H1 (cell line): ENCODE results near the gene CARM1. TPM values are rescaled to one million over a fixed set of nuclear protein-coding genes. Genes with fewer than 3 reads are reported as not detected.
"Not testable (repeated sequence)": the region's sequence is repeated elsewhere in the genome, so short reads cannot be mapped to it uniquely, and the experiment has no call there.

Experiments used
- CTCF ChIA-PET: fragments of 300-600 bp; sonication (Branson Sonifier 250); formaldehyde crosslinking; loops from one replicate; lab custom pipeline; 2021; ENCODE audit not compliant: partially characterized antibody; lab: Charles Lee
- POLR2A ChIA-PET: fragments of 300-600 bp; sonication (Branson Sonifier 250); formaldehyde crosslinking; loops from one replicate; lab custom pipeline; 2021; ENCODE audit warnings: inconsistent platforms; ENCODE audit not compliant: partially characterized antibody; lab: Charles Lee
- DNase-seq, 2 experiments: peaks; one replicate each; pipeline versions ENCODE4 v3.0.0 to v3.0.0-alpha.2; 2010 to 2022; ENCODE audit warnings: low spot score in 2 of 2, low read depth in 1 of 2, mixed read lengths in 1 of 2
- FAIRE-seq: peaks from 2 replicates; lab custom pipeline; 2011; peaks lifted over from hg19 to GRCh38; lab: Jason Lieb, UNC
- H2AFZ ChIP-seq: 2 replicates; pipeline ENCODE4 v1.8.1; 2012; ENCODE audit warnings: low read length, inconsistent platforms
- H2AK5ac ChIP-seq: 2 replicates; pipeline ENCODE4 v1.6.1; 2013; ENCODE audit warnings: low read depth, low read length
- H2BK120ac ChIP-seq: replicated peaks from 2 replicates; pipeline ENCODE3; 2013; ENCODE audit warnings: low read depth, low read length, inconsistent platforms
- H2BK12ac ChIP-seq: 2 replicates; pipeline ENCODE4 v1.6.1; 2013; ENCODE audit warnings: low read depth, low read length
- H2BK15ac ChIP-seq: 2 replicates; pipeline ENCODE4 v1.6.1; 2013; ENCODE audit warnings: low read length
- H2BK20ac ChIP-seq: 2 replicates; pipeline ENCODE4 v1.6.1; 2013; ENCODE audit warnings: low read length
- H2BK5ac ChIP-seq: 2 replicates; pipeline ENCODE4 v1.6.1; 2013; ENCODE audit warnings: low read depth, low read length
- H3K14ac ChIP-seq: 2 replicates; pipeline ENCODE4 v1.6.1; 2013; ENCODE audit warnings: inconsistent platforms; ENCODE audit not compliant: insufficient read length
- H3K18ac ChIP-seq: 2 replicates; pipeline ENCODE4 v1.6.1; 2013; ENCODE audit warnings: low read length; ENCODE audit errors: extremely low read depth
- H3K23ac ChIP-seq: 2 replicates; pipeline ENCODE4 v1.6.1; 2013; ENCODE audit warnings: inconsistent platforms; ENCODE audit not compliant: insufficient read length
- H3K23me2 ChIP-seq: 2 replicates; pipeline ENCODE4 v1.6.1; 2013; ENCODE audit warnings: low read depth, low read length
- H3K27ac ChIP-seq: 2 replicates; pipeline ENCODE4 v1.6.1; 2011; ENCODE audit warnings: low read depth, low read length, inconsistent platforms
- H3K27me3 ChIP-seq, 4 experiments: replicated peaks in 1 of 4; 1 replicate in 1 of 4; 2 replicates in 3 of 4; pipeline versions ENCODE4 v1.6.1 to v1.8.1; 2011 to 2013; ENCODE audit warnings: low read length in 3 of 4, mild to moderate bottlenecking in 3 of 4, inconsistent platforms in 2 of 4, mixed read lengths in 2 of 4, moderate library complexity in 1 of 4; ENCODE audit not compliant: control insufficient read depth in 3 of 4, insufficient read depth in 3 of 4; ENCODE audit errors: extremely low read depth in 1 of 4
- H3K36me3 ChIP-seq, 4 experiments: 2 replicates each; pipeline versions ENCODE4 v1.6.1 to v1.8.1; 2011 to 2013; ENCODE audit warnings: mild to moderate bottlenecking in 4 of 4, low read length in 3 of 4, moderate library complexity in 2 of 4, control low read depth in 1 of 4, inconsistent platforms in 1 of 4; ENCODE audit not compliant: insufficient read depth in 4 of 4, control insufficient read depth in 2 of 4
- H3K4ac ChIP-seq: replicated peaks from 2 replicates; pipeline ENCODE3; 2013; ENCODE audit warnings: low read length, low read depth, mixed read lengths, inconsistent platforms; ENCODE audit not compliant: insufficient read length
- H3K4me1 ChIP-seq, 4 experiments: replicated peaks in 1 of 4; 1 replicate in 1 of 4; 2 replicates in 3 of 4; pipeline versions ENCODE4 v1.6.1 to v1.8.1; 2011 to 2013; ENCODE audit warnings: low read length in 3 of 4, inconsistent platforms in 2 of 4, mixed read lengths in 1 of 4; ENCODE audit not compliant: insufficient read depth in 4 of 4, control insufficient read depth in 3 of 4
- H3K4me2 ChIP-seq, 2 experiments: 2 replicates each; pipeline versions ENCODE4 v1.6.1 to v1.8.1; 2011 to 2013; ENCODE audit warnings: low read depth in 2 of 2, low read length in 2 of 2, control low read depth in 1 of 2, inconsistent platforms in 1 of 2, mild to moderate bottlenecking in 1 of 2; ENCODE audit not compliant: insufficient read depth in 1 of 2
- H3K4me3 ChIP-seq, 4 experiments: fragments of 200-600, 300-600 bp in 1 of 4; sonication (generic), shearing (Covaris generic), sonication (Bioruptor Twin) in 1 of 4; 2 replicates each; pipeline versions ENCODE4 v1.5.1 to v1.8.1; 2011 to 2016; ENCODE audit warnings: low read length in 4 of 4, low read depth in 3 of 4, control low read depth in 2 of 4, inconsistent platforms in 2 of 4, mild to moderate bottlenecking in 2 of 4, mixed read lengths in 1 of 4, moderate library complexity in 1 of 4; ENCODE audit not compliant: insufficient read depth in 2 of 4; ENCODE audit errors: extremely low read depth in 1 of 4
- H3K56ac ChIP-seq: replicated peaks from 2 replicates; pipeline ENCODE3; 2013; ENCODE audit warnings: low read depth, mild to moderate bottlenecking, mixed read lengths, low read length, inconsistent platforms; ENCODE audit not compliant: insufficient read length
- H3K79me1 ChIP-seq: 2 replicates; pipeline ENCODE4 v1.6.1; 2013; ENCODE audit warnings: low read depth, low read length, control low read depth
- H3K79me2 ChIP-seq, 2 experiments: 2 replicates each; pipeline versions ENCODE4 v1.6.1 to v1.8.1; 2012 to 2013; ENCODE audit warnings: low read length in 2 of 2, mild to moderate bottlenecking in 2 of 2, inconsistent platforms in 1 of 2; ENCODE audit not compliant: insufficient read depth in 2 of 2, control insufficient read depth in 1 of 2
- H3K9ac ChIP-seq, 4 experiments: replicated peaks in 1 of 4; 1 replicate in 1 of 4; 2 replicates in 3 of 4; pipeline versions ENCODE4 v1.6.1 to v1.8.1; 2011 to 2013; ENCODE audit warnings: low read depth in 3 of 4, low read length in 3 of 4, control low read depth in 2 of 4, mild to moderate bottlenecking in 2 of 4, moderate library complexity in 2 of 4, inconsistent platforms in 1 of 4; ENCODE audit errors: extremely low read depth in 1 of 4
- H3K9me3 ChIP-seq, 2 experiments: 2 replicates each; pipeline versions ENCODE4 v1.6.1 to v1.8.1; 2012 to 2013; ENCODE audit warnings: mild to moderate bottlenecking in 2 of 2, moderate library complexity in 2 of 2, control low read depth in 1 of 2, inconsistent platforms in 1 of 2, low read depth in 1 of 2, low read length in 1 of 2, mixed read lengths in 1 of 2; ENCODE audit not compliant: insufficient read depth in 2 of 2
- H4K20me1 ChIP-seq, 2 experiments: replicated peaks in 1 of 2; 2 replicates each; pipeline versions ENCODE3 to v1.8.1; 2011 to 2013; ENCODE audit warnings: inconsistent platforms in 2 of 2, low read length in 2 of 2, mild to moderate bottlenecking in 1 of 2; ENCODE audit not compliant: insufficient read depth in 2 of 2, control insufficient read depth in 1 of 2
- H4K5ac ChIP-seq: 2 replicates; pipeline ENCODE4 v1.6.1; 2013; ENCODE audit warnings: low read length, low read depth, mixed read lengths, inconsistent platforms; ENCODE audit not compliant: insufficient read length
- H4K8ac ChIP-seq: 2 replicates; pipeline ENCODE4 v1.8.0; 2013; ENCODE audit warnings: mild to moderate bottlenecking, moderate library complexity, low read length, inconsistent platforms; ENCODE audit not compliant: insufficient read depth; ENCODE audit errors: extremely low read depth
- H4K91ac ChIP-seq: replicated peaks from 2 replicates; pipeline ENCODE3; 2013; ENCODE audit warnings: low read length, mixed read lengths, inconsistent platforms; ENCODE audit not compliant: insufficient read length
- WGBS, 2 experiments: shearing (Covaris generic) in 1 of 2; methylation state at CpG; one replicate each; pipeline versions ENCODE4 v1.1.6 to v1.1.7; 2013 to 2015; ENCODE audit warnings: low lambda C conversion rate in 2 of 2, mixed read lengths in 2 of 2, inconsistent platforms in 1 of 2, low coverage in 1 of 2, missing lambda C conversion rate in 1 of 2; ENCODE audit not compliant: insufficient replicate concordance in 2 of 2, insufficient coverage in 1 of 2, insufficient read length in 1 of 2; ENCODE audit errors: extremely low coverage in 1 of 2, missing lambda C conversion rate in 1 of 2; 5-methylcytosine and 5-hydroxymethylcytosine counted together
- polyA plus RNA-seq, 7 experiments: library from polyadenylated mRNA; depleted of rRNA in 3 of 7; stranded (reverse) in 5 of 7; unstranded in 2 of 7; fragments of >200 nt in 5 of 7; fragments of 200-250 nt in 2 of 7; gene quantifications; 1 replicate in 5 of 7; 2 replicates in 1 of 7; 4 replicates in 1 of 7; pipeline versions ENCODE4 v1.2.1 to v1.2.3, GENCODE V29; 2011 to 2013; ENCODE audit warnings: missing spikeins in 2 of 7, mixed read lengths in 2 of 7
- total RNA-seq: library from RNA; stranded (reverse); fragmentation: NEBNext Ultra II Directional; extraction: Animal tissue kit (Norgen Biotek cat#: 25700); gene quantifications from 2 replicates; pipeline ENCODE4 v1.2.1, GENCODE V29; 2021

The CARM1 gene
- total and polyA plus RNA-seq, 2 of the 8 experiments (the other 6 are each of a cell fraction or from before 2014, with no cell fraction given) = 134 to 164 TPM

DNA sequence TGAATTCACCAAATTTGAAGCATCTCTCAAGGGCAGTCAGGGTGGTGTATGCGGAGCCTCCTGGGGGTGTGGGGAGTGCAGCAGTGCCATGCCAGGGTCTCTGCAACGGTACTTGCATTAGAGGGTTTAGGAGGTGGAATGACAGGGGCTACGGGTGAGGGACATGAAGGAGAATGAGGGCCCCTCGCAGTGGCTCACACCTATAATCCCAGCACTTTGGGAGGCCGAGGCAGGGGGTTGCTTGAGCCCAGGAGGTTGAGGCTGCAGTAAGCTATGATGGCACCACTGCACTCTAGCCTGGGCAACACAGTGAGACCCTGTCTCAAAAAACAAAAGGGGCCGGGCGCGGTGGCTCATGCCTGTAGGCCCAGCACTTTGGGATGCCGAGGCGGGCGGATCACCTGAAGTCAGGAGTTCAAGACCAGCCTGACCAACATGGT, 1.5 kb upstream of the CARM1 start:
- not testable (repeated sequence) for FAIRE-seq, H4K5ac ChIP-seq, H3K23ac ChIP-seq, H3K27ac ChIP-seq, H3K18ac ChIP-seq, H2AFZ ChIP-seq, H3K36me3 ChIP-seq, H2BK120ac ChIP-seq, H3K79me1 ChIP-seq, H4K20me1 ChIP-seq, H2BK12ac ChIP-seq, H2AK5ac ChIP-seq, H3K14ac ChIP-seq, H4K8ac ChIP-seq, H3K9ac ChIP-seq, DNase-seq, H3K27me3 ChIP-seq, H3K9me3 ChIP-seq, H3K56ac ChIP-seq, H3K4ac ChIP-seq, H3K23me2 ChIP-seq, H2BK5ac ChIP-seq
- H3K4me3 ChIP-seq = peak overlapping the region in 1 of 4 experiments; percentile 59; a peak in 1 of 8 replicates
- peak overlapping the region; percentile 34 for H4K91ac ChIP-seq
- peaks cover 0 to 12% (median 2%) of the 10 kb centered on the region in 4 experiments; a peak in 5 of 7 replicates for H3K4me1 ChIP-seq
- H2BK15ac ChIP-seq = 0 out of 2 replicates have a peak overlapping the region, but pooled peaks have one; percentile 65
- POLR2A ChIA-PET = interaction anchor here (0.7 to 1.3 kb wide), 5 partner anchors 9 to 405 kb away, joined by 3 to 9 read pairs (median 3); partner anchors contain the start of gene TMED1
- CTCF ChIA-PET = interaction anchor here (0.6 to 11.3 kb wide), 5 partner anchors 8 to 170 kb away, joined by 3 to 249 read pairs (median 13); partner anchors contain the start of gene C19orf38
- H2BK20ac ChIP-seq = 0 out of 2 replicates have a peak overlapping the region, but pooled peaks have one; percentile 55
- H3K79me2 ChIP-seq = peaks cover 0 to 29% of the 10 kb centered on the region in 2 experiments; a peak in 3 of 4 replicates
- peak overlapping the region; percentile 81 to 95; a peak in 2 of 4 replicates for H3K4me2 ChIP-seq
- WGBS, 2 experiments = 83% methylated on average over 10 of the region's 11 CpGs; no CpG with 5 or more reads in 1 of the 2 experiments
